Vagina (tissue), 2 donors: ENCODE results near the gene OR1L4. TPM values are rescaled to one million over a fixed set of nuclear protein-coding genes. Genes with fewer than 3 reads are reported as not detected.

Experiments used
- DNase-seq, 2 donors: peaks; one replicate each; pipeline ENCODE4 v3.0.0-alpha.2; 2017; ENCODE audit errors: extremely low spot score in 2 of 2
- H3K27ac ChIP-seq: fragments of 200-600 bp; sonication (generic); one replicate; pipeline ENCODE4 v1.5.1; 2019
- H3K27me3 ChIP-seq: fragments of 200-600 bp; sonication (generic); one replicate; pipeline ENCODE4 v1.5.1; 2019
- H3K36me3 ChIP-seq, 2 donors: fragments of 200-600 bp; sonication (generic); one replicate each; pipeline ENCODE4 v1.5.1; 2017 to 2019
- H3K4me1 ChIP-seq: fragments of 200-600 bp; sonication (generic); one replicate; pipeline ENCODE4 v1.5.1; 2019
- H3K4me3 ChIP-seq, 2 donors: fragments of 200-600 bp; sonication (generic); 1 replicate in 1 of 2; 2 replicates in 1 of 2; pipeline ENCODE4 v1.5.1; 2016 to 2019
- H3K9me3 ChIP-seq: fragments of 200-600 bp; sonication (generic); one replicate; pipeline ENCODE4 v1.5.1; 2019
- CTCF ChIP-seq, 3 experiments: fragments of 450-650 bp in 2 of 3; fragments of 200-600 bp in 1 of 3; sonication (generic) in 1 of 3; IDR thresholded peaks; one replicate each; pipeline ENCODE4 v1.5.1; 2017 to 2019; ENCODE audit warnings: antibody characterized with exemption in 3 of 3, mild to moderate bottlenecking in 2 of 3, moderate library complexity in 2 of 3
- POLR2A ChIP-seq, 2 donors: fragments of 450-650 bp; IDR thresholded peaks; one replicate each; pipeline ENCODE4 v1.6.1; 2017; ENCODE audit warnings: antibody characterized with exemption in 2 of 2, mild to moderate bottlenecking in 2 of 2, moderate library complexity in 2 of 2
- POLR2AphosphoS5 ChIP-seq, 2 donors: sonication (generic); formaldehyde crosslinking; IDR thresholded peaks; one replicate each; pipeline ENCODE4 v1.9.0; 2017; ENCODE audit warnings: antibody characterized with exemption in 2 of 2, mild to moderate bottlenecking in 2 of 2, low read depth in 1 of 2; ENCODE audit not compliant: insufficient read depth in 1 of 2
- intact Hi-C: fragments of 100-400 bp; cut with DNase I; formaldehyde crosslinking; loops from one replicate; pipeline ENCODE4 v1.15.1; 2023
- total RNA-seq: library from RNA; depleted of rRNA; stranded (reverse); fragments of >200 nt; gene quantifications from one replicate; pipeline ENCODE4 v1.2.3, GENCODE V29; 2016

Gene OR1L4
- total RNA-seq, 1 donor from 2014 or later: not detected

- no peaks in the 10 kb centered on the region for H3K9me3 ChIP-seq
- intact Hi-C loops: no loop called here
- no peaks in the 10 kb centered on the region for H3K36me3 ChIP-seq
- TF ChIP-seq POLR2AphosphoS5 (IDR thresholded peaks at IDR 0.05; ENCODE audit: insufficient read depth in 1 of 2, low read depth in 1 of 2): no peak
- no peak for TF ChIP-seq CTCF (IDR thresholded peaks at IDR 0.05)
- no peak within 1 kb of the TSS for H3K27ac ChIP-seq
- no peaks in the 10 kb centered on the region for H3K27me3 ChIP-seq
- no peaks in the 10 kb centered on the region for H3K4me1 ChIP-seq
- DNase-seq: no peak
- no peak within 1 kb of the TSS for H3K4me3 ChIP-seq
Observed at GRCh38 chr9:122742003-122742402, 18.2 kb downstream of the OR1L4 start, which contains the start of gene OR1L6. Gene OR1L6 (plus strand): TSS chr9:122742303. CDS start chr9:122749848, 7,545 bp downstream.

- intact Hi-C loops: no loop called here
- no peaks in the 10 kb centered on the region for H3K27me3 ChIP-seq
- H3K36me3 ChIP-seq: no peaks in the 10 kb centered on the region
- DNase-seq: no peak
- no peak overlapping the region for H3K4me3 ChIP-seq
- no peaks in the 10 kb centered on the region for H3K4me1 ChIP-seq
- no peaks in the 10 kb centered on the region for H3K9me3 ChIP-seq
- TF ChIP-seq POLR2A (IDR thresholded peaks at IDR 0.05) (no peak), CTCF (IDR thresholded peaks at IDR 0.05) (no peak), POLR2AphosphoS5 (IDR thresholded peaks at IDR 0.05; ENCODE audit: insufficient read depth in 1 of 2, low read depth in 1 of 2) (no peak)
- no peak overlapping the region for H3K27ac ChIP-seq
Observed at GRCh38 chr9:122754825-122755224, 31.0 kb downstream of the OR1L4 start.

DNA sequence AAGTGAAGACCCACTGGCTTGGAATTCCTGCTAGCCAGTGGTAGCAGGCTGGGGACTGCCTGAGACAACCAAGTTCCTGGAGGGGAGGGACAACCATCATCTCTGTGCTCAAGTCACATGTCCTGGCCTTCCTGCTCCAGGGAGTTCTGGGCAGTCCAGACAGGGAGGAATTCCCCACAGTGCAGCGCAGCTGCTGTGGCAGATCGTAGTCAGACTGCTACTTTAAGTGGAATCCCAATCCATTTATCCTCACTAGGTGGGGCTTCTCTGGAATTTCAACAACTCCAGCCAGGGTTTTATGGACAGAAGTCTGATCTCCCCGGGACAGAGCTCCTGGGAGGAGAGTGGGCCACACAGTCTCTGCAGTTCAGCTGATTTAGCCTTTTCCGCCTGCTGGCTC, 44.0 kb downstream of the OR1L4 start:
- intact Hi-C loops: no loop called here
- H3K27me3 ChIP-seq: no peaks in the 10 kb centered on the region

More for the DNA sequence above, 44.0 kb downstream of the OR1L4 start:
- DNase-seq: no peak
- no peaks in the 10 kb centered on the region for H3K4me1 ChIP-seq
- H3K36me3 ChIP-seq: no peaks in the 10 kb centered on the region
- H3K4me3 ChIP-seq: no peak overlapping the region
- H3K9me3 ChIP-seq: peaks cover 11% of the 10 kb centered on the region
- no peak for TF ChIP-seq POLR2AphosphoS5 (IDR thresholded peaks at IDR 0.05; ENCODE audit: insufficient read depth in 1 of 2, low read depth in 1 of 2)
- TF ChIP-seq CTCF (IDR thresholded peaks at IDR 0.05): no peak
- no peak for TF ChIP-seq POLR2A (IDR thresholded peaks at IDR 0.05)
- H3K27ac ChIP-seq: no peak overlapping the region

Other genes starting within 250 kb of the OR1L4 start
- not detected for gene OR1J1, start 246.1 kb upstream of the OR1L4 start, total RNA-seq
- gene OR1J2, start 213.2 kb upstream of the OR1L4 start, total RNA-seq: not detected
- gene OR1J4, start 204.8 kb upstream of the OR1L4 start, total RNA-seq: not detected
- not detected for gene OR1N1, start 196.7 kb upstream of the OR1L4 start, total RNA-seq
- gene OR1N2, start 170.9 kb upstream of the OR1L4 start, total RNA-seq: not detected
- gene OR1L8, start 140.6 kb upstream of the OR1L4 start, total RNA-seq: 0.74 TPM
- not detected for gene OR1Q1, start 109.3 kb upstream of the OR1L4 start, total RNA-seq
- gene OR1B1, start 66.4 kb upstream of the OR1L4 start, total RNA-seq: not detected
- gene OR1L1, start 62.3 kb upstream of the OR1L4 start, total RNA-seq: not detected
- gene OR1L3, start 48.9 kb upstream of the OR1L4 start, total RNA-seq: not detected
- not detected for gene OR1L6, start 18.3 kb downstream of the OR1L4 start, total RNA-seq
- gene OR5C1, start 64.9 kb downstream of the OR1L4 start, total RNA-seq: not detected
- gene OR1K1, start 76.1 kb downstream of the OR1L4 start, total RNA-seq: not detected
- 17.7 TPM for gene PDCL, start 104.6 kb downstream of the OR1L4 start, total RNA-seq
- gene RC3H2, start 181.4 kb downstream of the OR1L4 start, total RNA-seq: 37.6 TPM
- gene ZBTB6, start 189.3 kb downstream of the OR1L4 start, total RNA-seq: 5.9 TPM
- gene ZBTB26, start 207.5 kb downstream of the OR1L4 start, total RNA-seq: 7.9 TPM
- gene RABGAP1, start 217.0 kb downstream of the OR1L4 start, total RNA-seq: 60.2 TPM